HEK293 (cell line): ENCODE data around the gene ZNF385D.

ENCODE experiments used
- CTCF ChIA-PET: fragments of 350-600 bp; formaldehyde crosslinking; extraction: SDS; loops from one replicate; lab custom pipeline; 2021; ENCODE audit warnings: antibody characterized with exemption; lab: Yijun Ruan, JAX
- POLR2A ChIA-PET: fragments of 300-600 bp; formaldehyde crosslinking; extraction: SDS; loops from one replicate; lab custom pipeline; 2020; ENCODE audit warnings: antibody characterized with exemption, inconsistent platforms; lab: Yijun Ruan, JAX
- H3K27ac ChIP-seq: fragments of 200-500 bp; sonication (Bioruptor generic); 2 replicates; pipeline ENCODE4 v1.5.1; 2014; ENCODE audit warnings: low read depth, low read length, control low read depth, inconsistent platforms; ENCODE audit errors: extremely low read depth
- H3K36me3 ChIP-seq, 2 experiments: fragments of 200-500 bp in 1 of 2; sonication (Bioruptor generic) in 1 of 2; 1 replicate in 1 of 2; 2 replicates in 1 of 2; pipeline ENCODE4 v1.5.1; 2014 to 2017; ENCODE audit warnings: inconsistent platforms in 2 of 2, low read length in 2 of 2; ENCODE audit not compliant: control insufficient read depth in 2 of 2, insufficient read depth in 1 of 2
- H3K4me1 ChIP-seq: fragments of 200-500 bp; sonication (Bioruptor generic); 2 replicates; pipeline ENCODE4 v1.5.1; 2014; ENCODE audit warnings: mild to moderate bottlenecking, low read length, inconsistent platforms; ENCODE audit not compliant: control insufficient read depth, insufficient read depth
- H3K4me3 ChIP-seq: 2 replicates; pipeline ENCODE4 v1.5.1; 2011; ENCODE audit warnings: low read depth, mild to moderate bottlenecking, control low read depth, low read length, moderate library complexity
- H3K9me3 ChIP-seq: fragments of 200-500 bp; sonication (Bioruptor generic); 2 replicates; pipeline ENCODE4 v1.5.1; 2014; ENCODE audit warnings: low read depth, low read length, inconsistent platforms; ENCODE audit not compliant: control insufficient read depth, insufficient read depth
- BCL11B ChIP-seq: fragments of 450-650 bp; formaldehyde crosslinking; IDR thresholded peaks from 2 replicates; pipeline ENCODE4 v1.5.1; 2016; ENCODE audit warnings: low read depth, missing biosample characterization, missing genetic modification characterization
- GLIS2 ChIP-seq: fragments of 450-650 bp; formaldehyde crosslinking; IDR thresholded peaks from 2 replicates; pipeline ENCODE4 v1.5.1; 2016; ENCODE audit warnings: missing biosample characterization, missing genetic modification characterization
- HOXD13 ChIP-seq: sonication (generic); formaldehyde crosslinking; IDR thresholded peaks from 2 replicates; pipeline ENCODE4 v1.8.0; 2022; ENCODE audit warnings: missing genetic modification reagents, borderline replicate concordance
- KLF16 ChIP-seq: fragments of 450-650 bp; formaldehyde crosslinking; IDR thresholded peaks from 2 replicates; pipeline ENCODE4 v1.5.1; 2017; ENCODE audit warnings: missing biosample characterization, missing genetic modification characterization
- MEIS1 ChIP-seq: sonication (generic); formaldehyde crosslinking; IDR thresholded peaks from 2 replicates; pipeline ENCODE4 v1.8.1; 2022; ENCODE audit warnings: missing genetic modification reagents, mild to moderate bottlenecking, borderline replicate concordance
- OVOL3 ChIP-seq: fragments of 450-650 bp; formaldehyde crosslinking; IDR thresholded peaks from 2 replicates; pipeline ENCODE4 v1.5.1; 2016; ENCODE audit warnings: missing biosample characterization, missing genetic modification characterization
- PRDM4 ChIP-seq: fragments of 450-650 bp; formaldehyde crosslinking; IDR thresholded peaks from 2 replicates; pipeline ENCODE4 v1.5.1; 2017; ENCODE audit warnings: missing biosample characterization, missing genetic modification characterization
- YY1 ChIP-seq: fragments of 450-650 bp; formaldehyde crosslinking; IDR thresholded peaks from 2 replicates; pipeline ENCODE4 v1.5.1; 2018; ENCODE audit warnings: missing biosample characterization, missing genetic modification characterization
- ZNF132 ChIP-seq: fragments of 450-650 bp; formaldehyde crosslinking; IDR thresholded peaks from 2 replicates; pipeline ENCODE4 v1.5.1; 2017; ENCODE audit warnings: missing biosample characterization, missing genetic modification characterization, borderline replicate concordance
- ZNF140 ChIP-seq: fragments of 450-650 bp; formaldehyde crosslinking; IDR thresholded peaks from 2 replicates; pipeline ENCODE4 v1.5.1; 2016; ENCODE audit warnings: missing biosample characterization, missing genetic modification characterization
- ZNF324 ChIP-seq: fragments of 450-650 bp; formaldehyde crosslinking; IDR thresholded peaks from 2 replicates; pipeline ENCODE4 v1.5.1; 2016; ENCODE audit warnings: missing biosample characterization, missing genetic modification characterization
- ZNF514 ChIP-seq: fragments of 450-650 bp; formaldehyde crosslinking; IDR thresholded peaks from 2 replicates; pipeline ENCODE4 v1.5.1; 2016; ENCODE audit warnings: missing biosample characterization, missing genetic modification characterization
- ZNF548 ChIP-seq: fragments of 450-650 bp; formaldehyde crosslinking; IDR thresholded peaks from 2 replicates; pipeline ENCODE4 v1.5.1; 2016; ENCODE audit warnings: missing biosample characterization, missing genetic modification characterization
- ZNF658 ChIP-seq: fragments of 450-650 bp; formaldehyde crosslinking; IDR thresholded peaks from 2 replicates; pipeline ENCODE4; 2016; ENCODE audit warnings: missing biosample characterization, missing genetic modification characterization
- ZNF707 ChIP-seq: fragments of 450-650 bp; formaldehyde crosslinking; IDR thresholded peaks from 2 replicates; pipeline ENCODE4 v1.5.1; 2016; ENCODE audit warnings: missing biosample characterization, missing genetic modification characterization
- ZNF785 ChIP-seq: fragments of 450-650 bp; formaldehyde crosslinking; IDR thresholded peaks from 2 replicates; pipeline ENCODE4 v1.5.1; 2016; ENCODE audit warnings: missing biosample characterization, missing genetic modification characterization
- TF ChIP-seq, protein P1 (sequence below): fragments of 450-650 bp; formaldehyde crosslinking; IDR thresholded peaks from 2 replicates; pipeline ENCODE4 v1.5.1; 2016; ENCODE audit warnings: missing biosample characterization, missing genetic modification characterization
- TF ChIP-seq, protein P2 (sequence below): fragments of 450-650 bp; formaldehyde crosslinking; conservative IDR thresholded peaks from 2 replicates; pipeline ENCODE4 v1.5.1; 2016; ENCODE audit warnings: low read depth, missing biosample characterization, missing genetic modification characterization

Gene ZNF385D

DNA sequence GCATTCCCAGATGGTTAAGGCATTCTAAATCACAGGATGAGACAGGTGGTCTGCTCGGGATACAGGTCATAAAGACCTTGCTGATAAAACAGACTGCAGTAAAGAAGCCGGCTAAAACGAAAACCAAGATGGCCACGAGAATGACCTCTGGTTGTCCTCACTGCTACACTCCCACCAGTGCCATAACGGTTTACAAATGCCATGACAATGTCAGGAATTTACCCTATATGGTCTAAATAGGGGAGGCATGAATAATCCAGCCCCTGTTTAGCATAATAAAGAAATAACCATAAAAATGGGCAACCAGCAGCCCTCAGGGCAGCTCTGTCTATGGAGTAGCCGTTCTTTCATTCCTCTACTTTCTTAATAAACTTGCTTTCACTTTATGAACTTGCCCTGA is 151.1 kb downstream of the ZNF385D start:
- TF ChIP-seq OVOL3 (no peak), KLF16 (tag by site-specific recombination) (no peak), ZNF514 (tag by site-specific recombination) (no peak), ZNF658 (tag by site-specific recombination) (no peak), ZNF785 (tag by site-specific recombination) (no peak), YY1 (tag by site-specific recombination) (no peak), PRDM4 (tag by site-specific recombination) (no peak), ZNF707 (tag by site-specific recombination) (no peak), GLIS2 (tag by site-specific recombination) (no peak), HOXD13 (CRISPR knock-in tag) (no peak), MEIS1 (CRISPR knock-in tag) (no peak), ZNF324 (tag by site-specific recombination) (no peak), BCL11B (tag by site-specific recombination) (no peak), ZNF140 (tag by site-specific recombination) (no peak)
- TF ChIP-seq, protein P1, sequence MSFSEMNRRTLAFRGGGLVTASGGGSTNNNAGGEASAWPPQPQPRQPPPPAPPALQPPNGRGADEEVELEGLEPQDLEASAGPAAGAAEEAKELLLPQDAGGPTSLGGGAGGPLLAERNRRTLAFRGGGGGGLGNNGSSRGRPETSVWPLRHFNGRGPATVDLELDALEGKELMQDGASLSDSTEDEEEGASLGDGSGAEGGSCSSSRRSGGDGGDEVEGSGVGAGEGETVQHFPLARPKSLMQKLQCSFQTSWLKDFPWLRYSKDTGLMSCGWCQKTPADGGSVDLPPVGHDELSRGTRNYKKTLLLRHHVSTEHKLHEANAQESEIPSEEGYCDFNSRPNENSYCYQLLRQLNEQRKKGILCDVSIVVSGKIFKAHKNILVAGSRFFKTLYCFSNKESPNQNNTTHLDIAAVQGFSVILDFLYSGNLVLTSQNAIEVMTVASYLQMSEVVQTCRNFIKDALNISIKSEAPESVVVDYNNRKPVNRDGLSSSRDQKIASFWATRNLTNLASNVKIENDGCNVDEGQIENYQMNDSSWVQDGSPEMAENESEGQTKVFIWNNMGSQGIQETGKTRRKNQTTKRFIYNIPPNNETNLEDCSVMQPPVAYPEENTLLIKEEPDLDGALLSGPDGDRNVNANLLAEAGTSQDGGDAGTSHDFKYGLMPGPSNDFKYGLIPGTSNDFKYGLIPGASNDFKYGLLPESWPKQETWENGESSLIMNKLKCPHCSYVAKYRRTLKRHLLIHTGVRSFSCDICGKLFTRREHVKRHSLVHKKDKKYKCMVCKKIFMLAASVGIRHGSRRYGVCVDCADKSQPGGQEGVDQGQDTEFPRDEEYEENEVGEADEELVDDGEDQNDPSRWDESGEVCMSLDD (tag by site-specific recombination) = no peak
- TF ChIP-seq, protein P2, sequence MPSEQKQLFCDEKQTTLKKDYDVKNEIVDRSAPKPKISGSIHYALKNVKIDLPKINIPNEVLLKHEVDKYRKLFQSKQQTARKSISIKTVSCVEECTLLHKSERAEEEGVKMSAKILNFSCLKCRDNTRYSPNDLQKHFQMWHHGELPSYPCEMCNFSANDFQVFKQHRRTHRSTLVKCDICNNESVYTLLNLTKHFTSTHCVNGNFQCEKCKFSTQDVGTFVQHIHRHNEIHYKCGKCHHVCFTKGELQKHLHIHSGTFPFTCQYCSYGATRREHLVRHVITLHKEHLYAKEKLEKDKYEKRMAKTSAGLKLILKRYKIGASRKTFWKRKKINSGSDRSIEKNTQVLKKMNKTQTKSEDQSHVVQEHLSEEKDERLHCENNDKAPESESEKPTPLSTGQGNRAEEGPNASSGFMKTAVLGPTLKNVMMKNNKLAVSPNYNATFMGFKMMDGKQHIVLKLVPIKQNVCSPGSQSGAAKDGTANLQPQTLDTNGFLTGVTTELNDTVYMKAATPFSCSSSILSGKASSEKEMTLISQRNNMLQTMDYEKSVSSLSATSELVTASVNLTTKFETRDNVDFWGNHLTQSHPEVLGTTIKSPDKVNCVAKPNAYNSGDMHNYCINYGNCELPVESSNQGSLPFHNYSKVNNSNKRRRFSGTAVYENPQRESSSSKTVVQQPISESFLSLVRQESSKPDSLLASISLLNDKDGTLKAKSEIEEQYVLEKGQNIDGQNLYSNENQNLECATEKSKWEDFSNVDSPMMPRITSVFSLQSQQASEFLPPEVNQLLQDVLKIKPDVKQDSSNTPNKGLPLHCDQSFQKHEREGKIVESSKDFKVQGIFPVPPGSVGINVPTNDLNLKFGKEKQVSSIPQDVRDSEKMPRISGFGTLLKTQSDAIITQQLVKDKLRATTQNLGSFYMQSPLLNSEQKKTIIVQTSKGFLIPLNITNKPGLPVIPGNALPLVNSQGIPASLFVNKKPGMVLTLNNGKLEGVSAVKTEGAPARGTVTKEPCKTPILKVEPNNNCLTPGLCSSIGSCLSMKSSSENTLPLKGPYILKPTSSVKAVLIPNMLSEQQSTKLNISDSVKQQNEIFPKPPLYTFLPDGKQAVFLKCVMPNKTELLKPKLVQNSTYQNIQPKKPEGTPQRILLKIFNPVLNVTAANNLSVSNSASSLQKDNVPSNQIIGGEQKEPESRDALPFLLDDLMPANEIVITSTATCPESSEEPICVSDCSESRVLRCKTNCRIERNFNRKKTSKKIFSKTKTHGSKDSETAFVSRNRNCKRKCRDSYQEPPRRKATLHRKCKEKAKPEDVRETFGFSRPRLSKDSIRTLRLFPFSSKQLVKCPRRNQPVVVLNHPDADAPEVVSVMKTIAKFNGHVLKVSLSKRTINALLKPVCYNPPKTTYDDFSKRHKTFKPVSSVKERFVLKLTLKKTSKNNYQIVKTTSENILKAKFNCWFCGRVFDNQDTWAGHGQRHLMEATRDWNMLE (tag by site-specific recombination) = no peak
- Histone ChIP-seq H3K9me3 (no peaks in the 10 kb centered on the region), H3K4me3 (no peak overlapping the region), H3K27ac (no peak overlapping the region), H3K4me1 (no peaks in the 10 kb centered on the region), H3K36me3 (no peaks in the 10 kb centered on the region)
- CTCF ChIA-PET = no interaction called here
- POLR2A ChIA-PET = no interaction called here

DNA sequence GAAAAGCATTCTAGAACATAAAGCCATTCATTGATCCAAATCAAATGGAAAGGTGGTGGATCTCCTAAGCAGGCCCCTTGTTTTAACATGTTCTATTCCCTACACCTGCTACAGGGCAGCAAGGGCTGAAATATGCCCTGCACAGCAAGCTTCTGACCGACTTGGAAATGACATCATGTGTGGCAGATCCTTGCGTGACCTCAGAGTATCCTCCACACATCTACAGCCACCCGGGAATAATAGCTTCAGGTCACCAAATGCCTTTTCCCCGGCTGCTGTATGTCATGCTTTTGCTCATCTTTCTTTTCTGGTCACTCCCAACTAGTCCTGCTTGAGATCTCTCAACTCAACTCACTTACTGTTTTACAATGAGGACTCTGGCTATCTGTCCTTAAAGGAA is 158.2 kb downstream of the ZNF385D start:
- CTCF ChIA-PET = interaction anchor here (0.8 kb wide), 1 partner anchor 1224 kb away, joined by 3 read pairs; no protein-coding TSS in a partner anchor
- Histone ChIP-seq H3K4me1 (no peaks in the 10 kb centered on the region), H3K27ac (no peak overlapping the region), H3K9me3 (no peaks in the 10 kb centered on the region), H3K4me3 (no peak overlapping the region), H3K36me3 (no peaks in the 10 kb centered on the region)
- TF ChIP-seq ZNF548 (tag by site-specific recombination) (no peak), ZNF132 (tag by site-specific recombination) (no peak)
- POLR2A ChIA-PET = no interaction called here
